Spleen (tissue), 11 donors: Measurements from ENCODE around the gene NMNAT3. TPM values are rescaled to one million over a fixed set of nuclear protein-coding genes. Genes with fewer than 3 reads are reported as not detected.

Experiments
- DNase-seq: peaks from one replicate; pipeline ENCODE4 v3.0.0-alpha.2; 2020
- H3K27ac ChIP-seq, 8 donors: fragments of 200-600 bp; sonication (generic) in 7 of 8; 1 replicate in 4 of 8; 2 replicates in 4 of 8; pipeline versions ENCODE4 v1.5.0 to v1.8.0; 2016 to 2021; ENCODE audit warnings: inconsistent platforms in 4 of 8, mild to moderate bottlenecking in 4 of 8, moderate library complexity in 1 of 8
- H3K27me3 ChIP-seq, 7 donors: fragments of 200-600 bp; sonication (generic) in 6 of 7; replicated peaks in 1 of 7; 1 replicate in 4 of 7; 2 replicates in 3 of 7; pipeline versions ENCODE4 v1.5.0 to v1.8.0; 2016 to 2021; ENCODE audit warnings: inconsistent platforms in 3 of 7, mild to moderate bottlenecking in 1 of 7
- H3K36me3 ChIP-seq, 6 donors: fragments of 200-600 bp; sonication (generic) in 5 of 6; 1 replicate in 4 of 6; 2 replicates in 2 of 6; pipeline versions ENCODE4 v1.5.0 to v1.8.0; 2016 to 2021; ENCODE audit warnings: inconsistent platforms in 2 of 6
- H3K4me1 ChIP-seq, 6 donors: fragments of 200-600 bp; sonication (generic) in 5 of 6; 1 replicate in 3 of 6; 2 replicates in 3 of 6; pipeline versions ENCODE4 v1.5.0 to v1.8.0; 2016 to 2021; ENCODE audit warnings: inconsistent platforms in 3 of 6
- H3K4me3 ChIP-seq, 8 donors: fragments of 200-600 bp; sonication (generic) in 7 of 8; 1 replicate in 4 of 8; 2 replicates in 4 of 8; pipeline versions ENCODE4 v1.5.0 to v1.8.0; 2016 to 2021; ENCODE audit warnings: inconsistent platforms in 4 of 8, mild to moderate bottlenecking in 4 of 8, moderate library complexity in 2 of 8
- H3K9me3 ChIP-seq, 8 donors: fragments of 200-600 bp; sonication (generic) in 7 of 8; 1 replicate in 4 of 8; 2 replicates in 4 of 8; pipeline versions ENCODE4 v1.5.0 to v1.8.0; 2016 to 2021; ENCODE audit warnings: inconsistent platforms in 4 of 8
- CTCF ChIP-seq, 11 experiments: fragments of 200-600 bp in 7 of 11; fragments of 450-650 bp in 4 of 11; sonication (generic) in 4 of 11; IDR thresholded peaks in 8 of 11; conservative IDR thresholded peaks in 3 of 11; 1 replicate in 7 of 11; 2 replicates in 4 of 11; pipeline versions ENCODE4 v1.4.0 to v1.8.0; 2016 to 2021; ENCODE audit warnings: antibody characterized with exemption in 11 of 11, inconsistent platforms in 4 of 11, mild to moderate bottlenecking in 1 of 11
- POLR2A ChIP-seq, 3 donors: fragments of 450-650 bp; IDR thresholded peaks; one replicate each; pipeline ENCODE4 v1.5.1; 2017; ENCODE audit warnings: antibody characterized with exemption in 3 of 3, mild to moderate bottlenecking in 1 of 3
- POLR2AphosphoS5 ChIP-seq, 3 donors: sonication (generic); formaldehyde crosslinking; IDR thresholded peaks; one replicate each; pipeline ENCODE4 v1.5.1; 2017; ENCODE audit warnings: antibody characterized with exemption in 3 of 3
- WGBS, 5 donors: extraction: QIAGEN DNeasy Blood & Tissue Kit in 3 of 5; methylation state at CpG; one replicate each; pipeline versions ENCODE4 v1.1.5 to v1.1.7; 2013 to 2018; 5-methylcytosine and 5-hydroxymethylcytosine counted together
- intact Hi-C: fragments of 100-400 bp; cut with DNase I; formaldehyde crosslinking; loops from one replicate; pipeline ENCODE4 v1.15.0; 2023; ENCODE audit warnings: low total_unique reads
- polyA plus RNA-seq, 3 donors: library from polyadenylated mRNA; stranded (reverse); fragments of 200-250 nt; gene quantifications; one replicate each; pipeline ENCODE4 v1.2.1, GENCODE V29; 2013
- total RNA-seq, 7 donors: library from RNA; depleted of rRNA in 3 of 7; stranded (reverse); fragments of >200 nt in 3 of 7; fragmentation: NEBNext Ultra II Directional in 4 of 7; extraction: Animal tissue kit (Norgen Biotek cat#: 25700) in 4 of 7; gene quantifications; one replicate each; pipeline versions ENCODE4 v1.1.0 to v1.2.1, GENCODE V29; 2016 to 2021
- donor health status: healthy with polysubstance abuse.
- donor health status: DM: no; HTN: no; CAD: no; lungs with moderate emphysema.
- donor health status: DM: no; HTN: no; CAD: no.
- donor health status: Bipolar disorder and iron deficiency.
- donor health status: healthy.
- donor health status: DM: no; HTN: no; CAD: no.
- donor health status: DM: yes; HTN: yes; CAD: no.

The NMNAT3 gene
- total and polyA plus RNA-seq, 10 donors = 2.6 to 12.5 (median 7.0) TPM

GRCh38 chr3:139686624-139687023 lies 8.9 kb upstream of the NMNAT3 start:
- no peak overlapping the region for H3K4me3 ChIP-seq
- intact Hi-C loops = no loop called here
- H3K27me3 ChIP-seq = peaks cover 0 to 8% (median 0%) of the 10 kb centered on the region in 7 donors
- DNase-seq = no peak
- no peaks in the 10 kb centered on the region for H3K4me1 ChIP-seq
- H3K27ac ChIP-seq = no peak overlapping the region
- no peaks in the 10 kb centered on the region for H3K36me3 ChIP-seq
- WGBS, 5 donors = 74 to 89% (median 84%) methylated on average over 3 of the region's 3 CpGs
- H3K9me3 ChIP-seq = no peaks in the 10 kb centered on the region
- TF ChIP-seq POLR2A (IDR thresholded peaks at IDR 0.05) = no peak

GRCh38 chr3:139686206-139686605 lies 8.4 kb upstream of the NMNAT3 start:
- Histone ChIP-seq H3K27me3 (peaks cover 0 to 8% (median 0%) of the 10 kb centered on the region in 7 donors), H3K9me3 (no peaks in the 10 kb centered on the region), H3K36me3 (no peaks in the 10 kb centered on the region), H3K27ac (no peak overlapping the region), H3K4me1 (no peaks in the 10 kb centered on the region), H3K4me3 (no peak overlapping the region)
- 83 to 96% (median 88%) methylated on average over 3 of the region's 3 CpGs for WGBS, 5 donors
- TF ChIP-seq POLR2AphosphoS5 (IDR thresholded peaks at IDR 0.05) (no peak), POLR2A (IDR thresholded peaks at IDR 0.05) (no peak), CTCF (IDR thresholded peaks at IDR 0.05 in 8 of 11, conservative IDR thresholded peaks at IDR 0.05 in 3 of 11) (no peak)
- no peak for DNase-seq
- intact Hi-C loops = no loop called here

- DNase-seq = no peak
- H3K36me3 ChIP-seq = no peaks in the 10 kb centered on the region
- intact Hi-C loops = no loop called here
- peaks cover 0 to 29% (median 13%) of the 10 kb centered on the region in 6 donors for H3K4me1 ChIP-seq
- TF ChIP-seq POLR2A (IDR thresholded peaks at IDR 0.05) (no peak), POLR2AphosphoS5 (IDR thresholded peaks at IDR 0.05) (no peak), CTCF (IDR thresholded peaks at IDR 0.05 in 8 of 11, conservative IDR thresholded peaks at IDR 0.05 in 3 of 11) (no peak)
- no peaks in the 10 kb centered on the region for H3K9me3 ChIP-seq
- no peak overlapping the region for H3K27ac ChIP-seq
- 70 to 85% (median 79%) methylated on average over 5 of the region's 5 CpGs for WGBS, 5 donors
- peaks cover 0 to 6% (median 0%) of the 10 kb centered on the region in 7 donors for H3K27me3 ChIP-seq
- no peak overlapping the region for H3K4me3 ChIP-seq
Measured at GRCh38 chr3:139679220-139679775, 1.5 kb upstream of the NMNAT3 start.

GRCh38 chr3:139676632-139677387 lies 962 bp downstream of the NMNAT3 start:
- 45 to 53% (median 48%) methylated on average over 10 of the region's 10 CpGs for WGBS, 5 donors
- peak overlapping the region; percentile 55 to 96 (median 80) for H3K4me3 ChIP-seq
- intact Hi-C loops = no loop called here
- peak overlapping the region in 3 of 8 donors; percentile 64 to 82 (median 73) for H3K27ac ChIP-seq
- H3K27me3 ChIP-seq = peaks cover 0 to 6% (median 0%) of the 10 kb centered on the region in 7 donors
- H3K36me3 ChIP-seq = no peaks in the 10 kb centered on the region
- no peaks in the 10 kb centered on the region for H3K9me3 ChIP-seq
- peaks cover 0 to 29% (median 13%) of the 10 kb centered on the region in 6 donors for H3K4me1 ChIP-seq
- no peak for DNase-seq
- TF ChIP-seq POLR2A (IDR thresholded peaks at IDR 0.05) = no peak

- Histone ChIP-seq H3K27ac (no peak overlapping the region), H3K27me3 (peaks cover 0 to 6% (median 0%) of the 10 kb centered on the region in 7 donors), H3K4me3 (no peak overlapping the region), H3K4me1 (peaks cover 0 to 29% (median 13%) of the 10 kb centered on the region in 6 donors), H3K36me3 (no peaks in the 10 kb centered on the region), H3K9me3 (no peaks in the 10 kb centered on the region)
- intact Hi-C loops = no loop called here
- TF ChIP-seq CTCF (IDR thresholded peaks at IDR 0.05 in 8 of 11, conservative IDR thresholded peaks at IDR 0.05 in 3 of 11) (no peak), POLR2A (IDR thresholded peaks at IDR 0.05) (no peak), POLR2AphosphoS5 (IDR thresholded peaks at IDR 0.05) (no peak)
- DNase-seq = no peak
- 59 to 70% (median 67%) methylated on average over 1 of the region's 1 CpG for WGBS, 5 donors
Measured at GRCh38 chr3:139676108-139676507, 1.7 kb downstream of the NMNAT3 start.
